Loucy (cell line): ENCODE measurements around the gene DNM3.
A peak's percentile ranks its signal among the peaks of the same experiment; 100 is the strongest.

Experiments used
- H2AFZ ChIP-seq: fragments of 200-600 bp; sonication (generic); 2 replicates; pipeline ENCODE4 v1.6.0; 2016; ENCODE audit warnings: antibody characterized with exemption, mild to moderate bottlenecking, low read length, moderate library complexity
- H3F3A ChIP-seq: fragments of 200-600 bp; 2 replicates; pipeline ENCODE4 v1.6.0; 2016; ENCODE audit warnings: antibody characterized with exemption, low read depth, mild to moderate bottlenecking
- H3K27me3 ChIP-seq: fragments of 200-600 bp; sonication (generic); 2 replicates; pipeline ENCODE4 v1.6.1; 2014; ENCODE audit warnings: low read length, mild to moderate bottlenecking; ENCODE audit not compliant: insufficient read depth, poor library complexity, severe bottlenecking
- H3K36me3 ChIP-seq: fragments of 200-600 bp; sonication (generic); 2 replicates; pipeline ENCODE4 v1.6.1; 2016; ENCODE audit warnings: low read length; ENCODE audit not compliant: insufficient read depth
- H3K4me1 ChIP-seq: fragments of 200-600 bp; sonication (generic); 2 replicates; pipeline ENCODE4 v1.5.1; 2014; ENCODE audit warnings: low read length, mild to moderate bottlenecking; ENCODE audit not compliant: insufficient read depth, poor library complexity, severe bottlenecking
- H3K4me2 ChIP-seq: fragments of 200-600 bp; sonication (generic); 2 replicates; pipeline ENCODE4 v1.6.0; 2014; ENCODE audit warnings: antibody characterized with exemption, low read length, low read depth, mild to moderate bottlenecking; ENCODE audit not compliant: poor library complexity, severe bottlenecking
- H3K4me3 ChIP-seq: fragments of 200-600 bp; sonication (generic); 2 replicates; pipeline ENCODE4 v1.5.1; 2014; ENCODE audit warnings: low read length, mild to moderate bottlenecking, mixed read lengths; ENCODE audit not compliant: poor library complexity, severe bottlenecking
- H3K79me2 ChIP-seq: fragments of 200-600 bp; sonication (generic); 2 replicates; pipeline ENCODE4 v1.6.1; 2014; ENCODE audit warnings: low read length; ENCODE audit not compliant: insufficient read depth
- H3K9ac ChIP-seq: fragments of 200-600 bp; sonication (generic); 2 replicates; pipeline ENCODE4 v1.6.0; 2014; ENCODE audit warnings: mild to moderate bottlenecking, low read depth, low read length, moderate library complexity; ENCODE audit not compliant: poor library complexity, severe bottlenecking
- H3K9me2 ChIP-seq: fragments of 200-600 bp; sonication (generic); replicated peaks from 2 replicates; pipeline ENCODE4 v1.6.1; 2016; ENCODE audit warnings: low read depth, low read length, mixed read lengths
- H3K9me3 ChIP-seq: fragments of 200-600 bp; sonication (generic); 2 replicates; pipeline ENCODE4 v1.6.1; 2014; ENCODE audit warnings: mild to moderate bottlenecking, antibody characterized with exemption, low read length, low read depth; ENCODE audit not compliant: insufficient read depth
- H4K20me1 ChIP-seq: fragments of 200-600 bp; sonication (generic); 2 replicates; pipeline ENCODE4 v1.6.0; 2014; ENCODE audit warnings: antibody characterized with exemption, low read length, mild to moderate bottlenecking; ENCODE audit not compliant: insufficient read depth, poor library complexity, severe bottlenecking
- EZH2phosphoT487 ChIP-seq: fragments of 200-600 bp; IDR thresholded peaks from 2 replicates; pipeline ENCODE4 v1.6.1; 2018; ENCODE audit warnings: antibody characterized with exemption, mild to moderate bottlenecking, moderate library complexity, borderline replicate concordance
- TF ChIP-seq, protein P1 (sequence below): fragments of 200-600 bp; sonication (generic); conservative IDR thresholded peaks from 2 replicates; pipeline ENCODE4 v1.5.1; 2014; ENCODE audit warnings: mild to moderate bottlenecking, antibody characterized with exemption, low read length

The DNM3 gene

DNA sequence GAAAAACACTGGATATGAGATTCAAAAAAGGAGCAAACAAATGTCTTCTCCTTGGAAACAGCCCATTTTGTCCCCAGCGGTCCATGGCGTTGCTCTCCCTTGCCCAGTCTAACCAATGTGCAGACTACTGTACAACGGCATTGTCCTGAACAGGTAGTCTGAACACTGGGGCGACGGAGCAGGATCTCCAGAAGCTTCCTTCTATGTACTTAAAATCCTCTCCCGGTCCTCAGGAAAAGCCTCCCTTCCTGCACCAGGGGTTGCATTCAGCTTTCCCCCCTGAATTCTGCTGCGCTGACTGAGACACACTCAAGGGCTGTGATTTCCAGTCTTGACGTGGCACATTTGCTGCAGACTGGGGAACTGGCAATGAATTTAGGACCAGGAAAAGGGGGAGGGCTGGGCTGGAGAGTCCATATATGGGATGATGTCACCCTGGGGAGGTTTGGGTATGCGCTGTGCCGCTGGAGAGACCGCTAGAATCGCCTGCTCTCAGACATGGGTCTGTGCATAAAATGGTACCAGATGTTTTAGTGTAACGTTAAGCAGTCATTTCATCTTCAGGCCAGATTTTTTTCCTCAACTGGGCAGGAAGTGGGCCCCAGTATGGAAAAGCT is 303.3 kb downstream of the DNM3 start:
- H3K4me3 ChIP-seq: peak overlapping the region; percentile 70
- TF ChIP-seq, protein P1, sequence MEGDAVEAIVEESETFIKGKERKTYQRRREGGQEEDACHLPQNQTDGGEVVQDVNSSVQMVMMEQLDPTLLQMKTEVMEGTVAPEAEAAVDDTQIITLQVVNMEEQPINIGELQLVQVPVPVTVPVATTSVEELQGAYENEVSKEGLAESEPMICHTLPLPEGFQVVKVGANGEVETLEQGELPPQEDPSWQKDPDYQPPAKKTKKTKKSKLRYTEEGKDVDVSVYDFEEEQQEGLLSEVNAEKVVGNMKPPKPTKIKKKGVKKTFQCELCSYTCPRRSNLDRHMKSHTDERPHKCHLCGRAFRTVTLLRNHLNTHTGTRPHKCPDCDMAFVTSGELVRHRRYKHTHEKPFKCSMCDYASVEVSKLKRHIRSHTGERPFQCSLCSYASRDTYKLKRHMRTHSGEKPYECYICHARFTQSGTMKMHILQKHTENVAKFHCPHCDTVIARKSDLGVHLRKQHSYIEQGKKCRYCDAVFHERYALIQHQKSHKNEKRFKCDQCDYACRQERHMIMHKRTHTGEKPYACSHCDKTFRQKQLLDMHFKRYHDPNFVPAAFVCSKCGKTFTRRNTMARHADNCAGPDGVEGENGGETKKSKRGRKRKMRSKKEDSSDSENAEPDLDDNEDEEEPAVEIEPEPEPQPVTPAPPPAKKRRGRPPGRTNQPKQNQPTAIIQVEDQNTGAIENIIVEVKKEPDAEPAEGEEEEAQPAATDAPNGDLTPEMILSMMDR: no peak
- no peak for TF ChIP-seq EZH2phosphoT487
- H3K27me3 ChIP-seq: no peaks in the 10 kb centered on the region
- H3F3A ChIP-seq: no peaks in the 10 kb centered on the region
- H3K4me2 ChIP-seq: peak overlapping the region; percentile 64
- peaks cover 40% of the 10 kb centered on the region for H3K4me1 ChIP-seq
- no peaks in the 10 kb centered on the region for H3K79me2 ChIP-seq
- no peaks in the 10 kb centered on the region for H3K9me2 ChIP-seq
- H4K20me1 ChIP-seq: no peaks in the 10 kb centered on the region
- H3K36me3 ChIP-seq: no peaks in the 10 kb centered on the region
- peak overlapping the region; percentile 77 for H3K9ac ChIP-seq
- peak overlapping the region; percentile 84 for H2AFZ ChIP-seq
- no peaks in the 10 kb centered on the region for H3K9me3 ChIP-seq

DNA sequence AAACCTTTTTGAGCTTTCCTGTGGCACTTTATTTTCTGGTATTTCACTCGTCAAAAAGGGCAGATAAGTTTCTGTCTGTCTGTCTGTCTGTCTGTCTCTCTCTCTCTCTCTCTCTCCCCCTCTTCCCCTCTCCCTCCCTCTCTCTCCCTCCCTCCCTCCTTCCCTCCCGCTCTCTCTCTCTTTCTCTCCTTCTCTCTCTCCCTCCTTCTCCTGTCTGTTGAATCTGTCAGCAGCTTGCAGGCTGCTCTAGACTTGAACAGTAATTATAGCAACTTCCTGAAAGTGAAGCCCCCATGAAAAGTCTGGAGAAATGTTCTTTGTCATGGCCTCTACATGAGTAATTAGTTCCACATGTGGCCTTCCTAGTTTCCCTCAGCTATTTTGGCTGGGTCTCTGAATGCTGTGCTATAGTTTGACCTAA is 303.9 kb downstream of the DNM3 start:
- peak overlapping the region; percentile 70 for H3K4me3 ChIP-seq
- H2AFZ ChIP-seq: peak overlapping the region; percentile 84
- no peaks in the 10 kb centered on the region for H3K27me3 ChIP-seq
- H3K9ac ChIP-seq: peak overlapping the region; percentile 77
- no peaks in the 10 kb centered on the region for H4K20me1 ChIP-seq
- H3K9me2 ChIP-seq: no peaks in the 10 kb centered on the region
- no peaks in the 10 kb centered on the region for H3K36me3 ChIP-seq
- no peaks in the 10 kb centered on the region for H3K79me2 ChIP-seq
- TF ChIP-seq EZH2phosphoT487: no peak
- TF ChIP-seq, protein P1: no peak
- no peaks in the 10 kb centered on the region for H3K9me3 ChIP-seq
- peaks cover 40% of the 10 kb centered on the region for H3K4me1 ChIP-seq
- H3F3A ChIP-seq: no peaks in the 10 kb centered on the region
- H3K4me2 ChIP-seq: peak overlapping the region; percentile 64

DNA sequence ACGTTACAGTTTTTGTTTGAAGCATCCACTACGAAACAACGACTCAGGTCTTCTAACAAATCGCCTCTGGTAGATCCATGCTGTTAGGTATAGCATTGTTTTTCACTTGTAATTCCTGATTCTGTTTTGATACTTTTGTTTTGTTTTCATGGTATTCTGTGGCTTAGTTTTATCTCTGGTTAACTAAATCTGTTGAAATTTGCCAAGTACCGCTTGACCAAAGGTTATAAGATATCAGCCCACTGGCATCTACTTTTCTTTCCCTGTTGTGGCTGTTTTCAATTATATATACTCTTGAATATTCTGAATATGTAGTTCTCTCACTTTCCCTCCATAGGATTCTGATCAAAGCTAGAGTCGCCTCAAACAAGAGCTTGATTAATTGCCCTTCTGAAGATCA is 304.4 kb downstream of the DNM3 start:
- H3K9ac ChIP-seq: peak overlapping the region; percentile 77
- H3K9me3 ChIP-seq: no peaks in the 10 kb centered on the region
- H3F3A ChIP-seq: no peaks in the 10 kb centered on the region
- H3K4me3 ChIP-seq: peak overlapping the region; percentile 70
- H3K4me2 ChIP-seq: peak overlapping the region; percentile 64
- H3K4me1 ChIP-seq: peaks cover 40% of the 10 kb centered on the region
- H3K36me3 ChIP-seq: no peaks in the 10 kb centered on the region
- peak overlapping the region; percentile 84 for H2AFZ ChIP-seq
- H3K27me3 ChIP-seq: no peaks in the 10 kb centered on the region
- H4K20me1 ChIP-seq: no peaks in the 10 kb centered on the region
- H3K79me2 ChIP-seq: no peaks in the 10 kb centered on the region
- TF ChIP-seq, protein P1: no peak
- no peak for TF ChIP-seq EZH2phosphoT487
- no peaks in the 10 kb centered on the region for H3K9me2 ChIP-seq
